GM12801 (cell line): Measurements from ENCODE around the gene NR1H4.

Experiments
- TF ChIP-seq, protein P1 (sequence below): IDR thresholded peaks from one replicate; pipeline ENCODE4 v1.5.1; 2011; ENCODE audit warnings: control low read depth; ENCODE audit not compliant: insufficient read length; ENCODE audit errors: extremely low read depth

The NR1H4 gene

DNA sequence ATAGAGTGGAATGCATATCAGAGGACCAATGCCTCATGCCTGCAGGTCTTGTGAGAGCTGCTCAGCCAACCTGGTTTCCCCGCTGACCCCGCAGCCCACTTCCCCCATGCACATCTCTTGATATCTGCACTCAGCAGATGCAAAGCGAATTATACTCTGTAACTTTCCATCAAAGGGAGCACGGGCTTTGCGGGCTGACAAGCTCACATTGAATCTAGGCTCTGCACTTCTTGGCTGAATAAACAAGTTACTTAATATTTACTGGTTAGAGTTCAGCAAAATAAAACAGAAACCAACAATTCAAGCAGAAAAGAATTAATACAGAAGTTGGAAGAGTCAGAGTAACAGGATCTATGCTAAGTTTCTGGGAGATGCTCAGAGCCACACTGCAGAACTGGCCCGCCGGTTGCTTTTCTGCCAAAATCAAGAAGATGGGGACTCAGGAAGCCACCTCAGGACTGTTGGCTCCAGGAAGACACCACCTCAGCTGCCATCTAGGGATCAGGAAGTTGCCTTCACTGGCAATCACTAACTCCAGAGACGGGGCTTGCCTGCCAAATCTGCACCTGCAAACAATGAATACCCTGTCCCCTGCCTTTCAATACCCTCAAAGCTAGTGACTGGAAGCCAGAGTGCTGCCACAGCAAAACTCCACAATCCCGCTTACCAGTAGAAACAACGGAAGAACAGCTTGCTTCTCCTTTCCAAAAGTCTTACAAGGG lies 46.5 kb downstream of the NR1H4 start:
- TF ChIP-seq, protein P1, sequence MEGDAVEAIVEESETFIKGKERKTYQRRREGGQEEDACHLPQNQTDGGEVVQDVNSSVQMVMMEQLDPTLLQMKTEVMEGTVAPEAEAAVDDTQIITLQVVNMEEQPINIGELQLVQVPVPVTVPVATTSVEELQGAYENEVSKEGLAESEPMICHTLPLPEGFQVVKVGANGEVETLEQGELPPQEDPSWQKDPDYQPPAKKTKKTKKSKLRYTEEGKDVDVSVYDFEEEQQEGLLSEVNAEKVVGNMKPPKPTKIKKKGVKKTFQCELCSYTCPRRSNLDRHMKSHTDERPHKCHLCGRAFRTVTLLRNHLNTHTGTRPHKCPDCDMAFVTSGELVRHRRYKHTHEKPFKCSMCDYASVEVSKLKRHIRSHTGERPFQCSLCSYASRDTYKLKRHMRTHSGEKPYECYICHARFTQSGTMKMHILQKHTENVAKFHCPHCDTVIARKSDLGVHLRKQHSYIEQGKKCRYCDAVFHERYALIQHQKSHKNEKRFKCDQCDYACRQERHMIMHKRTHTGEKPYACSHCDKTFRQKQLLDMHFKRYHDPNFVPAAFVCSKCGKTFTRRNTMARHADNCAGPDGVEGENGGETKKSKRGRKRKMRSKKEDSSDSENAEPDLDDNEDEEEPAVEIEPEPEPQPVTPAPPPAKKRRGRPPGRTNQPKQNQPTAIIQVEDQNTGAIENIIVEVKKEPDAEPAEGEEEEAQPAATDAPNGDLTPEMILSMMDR, result no peak

- TF ChIP-seq, protein P1, result no peak
Observed at GRCh38 chr12:100521958-100522357, 48.3 kb downstream of the NR1H4 start.

DNA sequence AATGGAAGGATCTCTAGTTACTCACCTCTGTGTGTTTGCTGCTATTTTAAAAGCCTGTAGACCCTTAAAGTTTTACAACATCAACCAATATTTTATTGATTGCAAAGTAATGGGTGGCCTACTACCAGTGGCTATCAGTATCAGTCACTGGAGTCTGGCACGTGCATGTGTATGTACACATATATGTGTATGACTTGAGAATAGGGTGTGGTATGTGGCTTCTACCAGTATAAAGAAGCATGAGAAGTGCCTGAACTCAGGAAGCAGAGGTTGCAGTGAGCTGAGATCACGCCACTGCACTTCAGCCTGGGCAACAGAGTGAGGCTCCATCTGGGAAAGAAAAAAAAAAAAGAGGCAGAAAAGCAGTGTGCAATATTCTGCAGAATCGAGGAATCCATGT lies 54.4 kb downstream of the NR1H4 start:
- TF ChIP-seq, protein P1, result no peak

DNA sequence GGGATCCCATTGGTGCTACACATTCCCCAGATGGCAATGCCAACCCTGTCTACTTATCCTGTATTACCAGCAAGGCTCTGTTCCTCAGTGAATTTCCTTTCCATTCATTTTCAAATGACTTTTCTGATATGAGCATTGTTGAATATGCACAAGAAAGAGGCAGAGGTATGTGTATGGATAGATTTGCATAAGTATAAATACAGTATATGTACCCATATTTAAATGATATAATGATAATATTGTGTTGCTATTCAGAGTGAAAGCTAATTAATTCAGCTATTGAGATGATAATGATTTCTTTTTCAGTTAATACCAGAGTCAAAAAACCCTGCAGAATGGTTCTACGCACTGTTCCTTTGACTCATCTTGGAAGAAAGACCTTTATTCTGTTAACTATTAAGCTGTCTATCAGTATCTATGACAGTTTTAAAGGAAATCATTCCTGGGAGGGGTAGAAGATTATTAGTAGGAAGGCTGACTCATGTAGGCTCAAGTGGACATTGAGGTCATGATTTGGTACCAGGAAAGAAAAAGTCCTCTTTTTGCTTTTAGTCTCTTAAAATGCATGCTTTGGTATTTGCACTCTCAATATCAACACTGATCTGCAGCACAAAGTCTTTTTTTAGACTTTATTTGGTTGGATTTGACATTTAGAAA lies 54.9 kb downstream of the NR1H4 start:
- TF ChIP-seq, protein P1, result no peak

DNA sequence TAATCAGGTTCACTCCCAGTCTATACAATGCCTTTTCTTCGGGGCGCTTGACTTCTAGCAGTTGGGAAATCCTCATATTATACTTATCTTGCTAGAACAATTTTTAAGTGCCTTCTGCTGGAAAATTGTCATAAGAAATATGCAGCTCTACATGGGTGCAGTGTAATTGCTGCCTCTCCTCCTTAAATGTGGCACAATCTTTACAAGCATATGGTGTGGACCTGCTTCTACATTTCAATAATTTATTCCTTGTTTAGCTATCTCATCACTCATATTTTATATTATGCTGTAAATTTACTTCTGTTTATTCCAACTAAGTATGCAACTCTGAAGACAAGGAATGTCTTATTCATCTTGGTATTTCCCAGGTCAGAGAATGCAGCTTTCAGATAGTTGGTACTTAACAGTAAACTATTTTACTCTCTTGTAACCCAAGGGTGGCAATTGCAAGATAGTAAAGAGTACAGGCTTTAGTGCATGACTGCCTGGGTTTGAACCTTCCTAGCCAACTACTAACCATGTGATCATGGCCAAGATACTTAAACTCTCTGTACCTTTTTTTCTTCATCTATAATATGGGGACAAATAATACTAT lies 56.2 kb downstream of the NR1H4 start:
- TF ChIP-seq, protein P1, result no peak

- TF ChIP-seq, protein P1, result no peak
Observed at GRCh38 chr12:100533376-100533775, 59.7 kb downstream of the NR1H4 start.

- TF ChIP-seq, protein P1, result no peak
Observed at GRCh38 chr12:100534625-100535227, 61.1 kb downstream of the NR1H4 start.
